ENCODE measurements around the gene BACH2. TPM values are rescaled to one million over a fixed set of nuclear protein-coding genes. Genes with fewer than 3 reads are reported as not detected.

Gene BACH2
- total and polyA plus RNA-seq, 2 experiments from 2014 or later: 1.6 to 5.7 TPM

DNA sequence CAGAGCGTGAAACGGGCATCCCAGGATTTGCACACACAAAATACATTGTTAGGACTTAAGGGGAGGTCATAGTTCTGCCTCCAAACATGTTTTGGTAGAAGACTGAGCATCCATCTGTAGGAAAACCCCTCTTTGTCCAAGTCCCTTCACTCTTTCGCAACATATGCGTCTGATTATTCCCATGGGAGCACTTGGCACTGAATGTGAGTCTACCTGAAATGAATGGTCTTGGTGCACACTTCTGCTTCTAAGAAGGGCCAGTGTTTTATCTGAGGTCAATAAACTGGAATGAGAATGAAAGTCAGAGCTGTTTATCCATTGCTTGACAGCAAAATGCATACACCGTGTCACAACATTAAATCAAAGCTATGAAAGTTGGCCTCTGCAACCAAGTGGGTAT is 369.4 kb downstream of the BACH2 start:
- H3K27ac Mint-ChIP-seq: no peak overlapping the region
- H3K9me3 Mint-ChIP-seq: no peaks in the 10 kb centered on the region
- H3K4me2 ChIP-seq: no peak overlapping the region
- H3K36me3 Mint-ChIP-seq (ENCODE audit: low read depth): no peaks in the 10 kb centered on the region
- H2AFZ ChIP-seq: no peak overlapping the region
- no peaks in the 10 kb centered on the region; the same call in 1 of the 2 replicates for H3K9me2 ChIP-seq (ENCODE audit: insufficient read depth)
- H3K36me3 ChIP-seq (ENCODE audit: insufficient read depth): no peaks in the 10 kb centered on the region
- TF ChIP-seq POLR2AphosphoS5 (IDR thresholded peaks at IDR 0.05; ENCODE audit: low read depth) (no peak), JUNB (IDR thresholded peaks at IDR 0.05; ENCODE audit: unreplicated experiment) (no peak), CREB1 (CRISPR knock-in tag; IDR thresholded peaks at IDR 0.05; ENCODE audit: low read depth) (no peak), ZNF114 (CRISPR knock-in tag; IDR thresholded peaks at IDR 0.05) (no peak), EZH2 (IDR thresholded peaks at IDR 0.05; ENCODE audit: low read depth, unreplicated experiment) (no peak), EZH2phosphoT487 (IDR thresholded peaks at IDR 0.05; ENCODE audit: unreplicated experiment) (no peak), ZNF331 (CRISPR knock-in tag; IDR thresholded peaks at IDR 0.05; ENCODE audit: low read depth) (no peak), STAT1 (IDR thresholded peaks at IDR 0.05; ENCODE audit: unreplicated experiment) (no peak), NANOG (IDR thresholded peaks at IDR 0.05; ENCODE audit: borderline replicate concordance) (no peak)
- TF ChIP-seq, protein P1, sequence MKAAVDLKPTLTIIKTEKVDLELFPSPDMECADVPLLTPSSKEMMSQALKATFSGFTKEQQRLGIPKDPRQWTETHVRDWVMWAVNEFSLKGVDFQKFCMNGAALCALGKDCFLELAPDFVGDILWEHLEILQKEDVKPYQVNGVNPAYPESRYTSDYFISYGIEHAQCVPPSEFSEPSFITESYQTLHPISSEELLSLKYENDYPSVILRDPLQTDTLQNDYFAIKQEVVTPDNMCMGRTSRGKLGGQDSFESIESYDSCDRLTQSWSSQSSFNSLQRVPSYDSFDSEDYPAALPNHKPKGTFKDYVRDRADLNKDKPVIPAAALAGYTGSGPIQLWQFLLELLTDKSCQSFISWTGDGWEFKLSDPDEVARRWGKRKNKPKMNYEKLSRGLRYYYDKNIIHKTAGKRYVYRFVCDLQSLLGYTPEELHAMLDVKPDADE (IDR thresholded peaks at IDR 0.05): no peak
- TF ChIP-seq, protein P2, sequence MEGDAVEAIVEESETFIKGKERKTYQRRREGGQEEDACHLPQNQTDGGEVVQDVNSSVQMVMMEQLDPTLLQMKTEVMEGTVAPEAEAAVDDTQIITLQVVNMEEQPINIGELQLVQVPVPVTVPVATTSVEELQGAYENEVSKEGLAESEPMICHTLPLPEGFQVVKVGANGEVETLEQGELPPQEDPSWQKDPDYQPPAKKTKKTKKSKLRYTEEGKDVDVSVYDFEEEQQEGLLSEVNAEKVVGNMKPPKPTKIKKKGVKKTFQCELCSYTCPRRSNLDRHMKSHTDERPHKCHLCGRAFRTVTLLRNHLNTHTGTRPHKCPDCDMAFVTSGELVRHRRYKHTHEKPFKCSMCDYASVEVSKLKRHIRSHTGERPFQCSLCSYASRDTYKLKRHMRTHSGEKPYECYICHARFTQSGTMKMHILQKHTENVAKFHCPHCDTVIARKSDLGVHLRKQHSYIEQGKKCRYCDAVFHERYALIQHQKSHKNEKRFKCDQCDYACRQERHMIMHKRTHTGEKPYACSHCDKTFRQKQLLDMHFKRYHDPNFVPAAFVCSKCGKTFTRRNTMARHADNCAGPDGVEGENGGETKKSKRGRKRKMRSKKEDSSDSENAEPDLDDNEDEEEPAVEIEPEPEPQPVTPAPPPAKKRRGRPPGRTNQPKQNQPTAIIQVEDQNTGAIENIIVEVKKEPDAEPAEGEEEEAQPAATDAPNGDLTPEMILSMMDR (conservative IDR thresholded peaks at IDR 0.05; ENCODE audit: low read depth in 2 of 2): no peak
- TF ChIP-seq, protein P3, sequence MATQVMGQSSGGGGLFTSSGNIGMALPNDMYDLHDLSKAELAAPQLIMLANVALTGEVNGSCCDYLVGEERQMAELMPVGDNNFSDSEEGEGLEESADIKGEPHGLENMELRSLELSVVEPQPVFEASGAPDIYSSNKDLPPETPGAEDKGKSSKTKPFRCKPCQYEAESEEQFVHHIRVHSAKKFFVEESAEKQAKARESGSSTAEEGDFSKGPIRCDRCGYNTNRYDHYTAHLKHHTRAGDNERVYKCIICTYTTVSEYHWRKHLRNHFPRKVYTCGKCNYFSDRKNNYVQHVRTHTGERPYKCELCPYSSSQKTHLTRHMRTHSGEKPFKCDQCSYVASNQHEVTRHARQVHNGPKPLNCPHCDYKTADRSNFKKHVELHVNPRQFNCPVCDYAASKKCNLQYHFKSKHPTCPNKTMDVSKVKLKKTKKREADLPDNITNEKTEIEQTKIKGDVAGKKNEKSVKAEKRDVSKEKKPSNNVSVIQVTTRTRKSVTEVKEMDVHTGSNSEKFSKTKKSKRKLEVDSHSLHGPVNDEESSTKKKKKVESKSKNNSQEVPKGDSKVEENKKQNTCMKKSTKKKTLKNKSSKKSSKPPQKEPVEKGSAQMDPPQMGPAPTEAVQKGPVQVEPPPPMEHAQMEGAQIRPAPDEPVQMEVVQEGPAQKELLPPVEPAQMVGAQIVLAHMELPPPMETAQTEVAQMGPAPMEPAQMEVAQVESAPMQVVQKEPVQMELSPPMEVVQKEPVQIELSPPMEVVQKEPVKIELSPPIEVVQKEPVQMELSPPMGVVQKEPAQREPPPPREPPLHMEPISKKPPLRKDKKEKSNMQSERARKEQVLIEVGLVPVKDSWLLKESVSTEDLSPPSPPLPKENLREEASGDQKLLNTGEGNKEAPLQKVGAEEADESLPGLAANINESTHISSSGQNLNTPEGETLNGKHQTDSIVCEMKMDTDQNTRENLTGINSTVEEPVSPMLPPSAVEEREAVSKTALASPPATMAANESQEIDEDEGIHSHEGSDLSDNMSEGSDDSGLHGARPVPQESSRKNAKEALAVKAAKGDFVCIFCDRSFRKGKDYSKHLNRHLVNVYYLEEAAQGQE (IDR thresholded peaks at IDR 0.05; ENCODE audit: unreplicated experiment): no peak
- TF ChIP-seq, protein P4, sequence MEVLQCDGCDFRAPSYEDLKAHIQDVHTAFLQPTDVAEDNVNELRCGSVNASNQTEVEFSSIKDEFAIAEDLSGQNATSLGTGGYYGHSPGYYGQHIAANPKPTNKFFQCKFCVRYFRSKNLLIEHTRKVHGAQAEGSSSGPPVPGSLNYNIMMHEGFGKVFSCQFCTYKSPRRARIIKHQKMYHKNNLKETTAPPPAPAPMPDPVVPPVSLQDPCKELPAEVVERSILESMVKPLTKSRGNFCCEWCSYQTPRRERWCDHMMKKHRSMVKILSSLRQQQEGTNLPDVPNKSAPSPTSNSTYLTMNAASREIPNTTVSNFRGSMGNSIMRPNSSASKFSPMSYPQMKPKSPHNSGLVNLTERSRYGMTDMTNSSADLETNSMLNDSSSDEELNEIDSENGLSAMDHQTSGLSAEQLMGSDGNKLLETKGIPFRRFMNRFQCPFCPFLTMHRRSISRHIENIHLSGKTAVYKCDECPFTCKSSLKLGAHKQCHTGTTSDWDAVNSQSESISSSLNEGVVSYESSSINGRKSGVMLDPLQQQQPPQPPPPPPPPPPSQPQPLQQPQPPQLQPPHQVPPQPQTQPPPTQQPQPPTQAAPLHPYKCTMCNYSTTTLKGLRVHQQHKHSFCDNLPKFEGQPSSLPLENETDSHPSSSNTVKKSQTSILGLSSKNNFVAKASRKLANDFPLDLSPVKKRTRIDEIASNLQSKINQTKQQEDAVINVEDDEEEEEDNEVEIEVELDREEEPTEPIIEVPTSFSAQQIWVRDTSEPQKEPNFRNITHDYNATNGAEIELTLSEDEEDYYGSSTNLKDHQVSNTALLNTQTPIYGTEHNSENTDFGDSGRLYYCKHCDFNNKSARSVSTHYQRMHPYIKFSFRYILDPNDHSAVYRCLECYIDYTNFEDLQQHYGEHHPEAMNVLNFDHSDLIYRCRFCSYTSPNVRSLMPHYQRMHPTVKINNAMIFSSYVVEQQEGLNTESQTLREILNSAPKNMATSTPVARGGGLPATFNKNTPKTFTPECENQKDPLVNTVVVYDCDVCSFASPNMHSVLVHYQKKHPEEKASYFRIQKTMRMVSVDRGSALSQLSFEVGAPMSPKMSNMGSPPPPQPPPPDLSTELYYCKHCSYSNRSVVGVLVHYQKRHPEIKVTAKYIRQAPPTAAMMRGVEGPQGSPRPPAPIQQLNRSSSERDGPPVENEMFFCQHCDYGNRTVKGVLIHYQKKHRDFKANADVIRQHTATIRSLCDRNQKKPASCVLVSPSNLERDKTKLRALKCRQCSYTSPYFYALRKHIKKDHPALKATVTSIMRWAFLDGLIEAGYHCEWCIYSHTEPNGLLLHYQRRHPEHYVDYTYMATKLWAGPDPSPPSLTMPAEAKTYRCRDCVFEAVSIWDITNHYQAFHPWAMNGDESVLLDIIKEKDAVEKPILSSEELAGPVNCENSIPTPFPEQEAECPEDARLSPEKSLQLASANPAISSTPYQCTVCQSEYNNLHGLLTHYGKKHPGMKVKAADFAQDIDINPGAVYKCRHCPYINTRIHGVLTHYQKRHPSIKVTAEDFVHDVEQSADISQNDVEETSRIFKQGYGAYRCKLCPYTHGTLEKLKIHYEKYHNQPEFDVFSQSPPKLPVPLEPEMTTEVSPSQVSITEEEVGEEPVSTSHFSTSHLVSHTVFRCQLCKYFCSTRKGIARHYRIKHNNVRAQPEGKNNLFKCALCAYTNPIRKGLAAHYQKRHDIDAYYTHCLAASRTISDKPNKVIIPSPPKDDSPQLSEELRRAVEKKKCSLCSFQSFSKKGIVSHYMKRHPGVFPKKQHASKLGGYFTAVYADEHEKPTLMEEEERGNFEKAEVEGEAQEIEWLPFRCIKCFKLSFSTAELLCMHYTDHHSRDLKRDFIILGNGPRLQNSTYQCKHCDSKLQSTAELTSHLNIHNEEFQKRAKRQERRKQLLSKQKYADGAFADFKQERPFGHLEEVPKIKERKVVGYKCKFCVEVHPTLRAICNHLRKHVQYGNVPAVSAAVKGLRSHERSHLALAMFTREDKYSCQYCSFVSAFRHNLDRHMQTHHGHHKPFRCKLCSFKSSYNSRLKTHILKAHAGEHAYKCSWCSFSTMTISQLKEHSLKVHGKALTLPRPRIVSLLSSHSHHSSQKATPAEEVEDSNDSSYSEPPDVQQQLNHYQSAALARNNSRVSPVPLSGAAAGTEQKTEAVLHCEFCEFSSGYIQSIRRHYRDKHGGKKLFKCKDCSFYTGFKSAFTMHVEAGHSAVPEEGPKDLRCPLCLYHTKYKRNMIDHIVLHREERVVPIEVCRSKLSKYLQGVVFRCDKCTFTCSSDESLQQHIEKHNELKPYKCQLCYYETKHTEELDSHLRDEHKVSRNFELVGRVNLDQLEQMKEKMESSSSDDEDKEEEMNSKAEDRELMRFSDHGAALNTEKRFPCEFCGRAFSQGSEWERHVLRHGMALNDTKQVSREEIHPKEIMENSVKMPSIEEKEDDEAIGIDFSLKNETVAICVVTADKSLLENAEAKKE (CRISPR knock-in tag; IDR thresholded peaks at IDR 0.05): no peak
- H3F3A ChIP-seq (replicated peaks; ENCODE audit: low read depth): no peaks in the 10 kb centered on the region
- H3K4me1 ChIP-seq (ENCODE audit: insufficient read depth): 0 out of 2 replicates have a peak, but pooled peaks cover 5% of the 10 kb centered on the region
- DNase-seq (ENCODE audit: low spot score) (no peak), ATAC-seq (no peak)
- H3K79me2 ChIP-seq (replicated peaks; ENCODE audit: insufficient read depth): no peaks in the 10 kb centered on the region
- H3K4me1 Mint-ChIP-seq: peaks cover 8% of the 10 kb centered on the region
- no peaks in the 10 kb centered on the region for H4K20me1 ChIP-seq (replicated peaks; ENCODE audit: insufficient read depth)
- peaks cover 2% of the 10 kb centered on the region for H3K27me3 Mint-ChIP-seq (ENCODE audit: insufficient read depth, low read depth, poor library complexity)
- no peak overlapping the region for H3K4me3 Mint-ChIP-seq
- H3K4me3 ChIP-seq: no peak overlapping the region
- H3K27ac ChIP-seq (ENCODE audit: low read depth): no peak overlapping the region
- H3K27me3 ChIP-seq (ENCODE audit: insufficient read depth): no peaks in the 10 kb centered on the region

Measured in GM23338 (cell line).